Measurements from ENCODE around the gene EID1. TPM values are rescaled to one million over a fixed set of nuclear protein-coding genes. Genes with fewer than 3 reads are reported as not detected.
"Not testable (repeated sequence)": the region's sequence is repeated elsewhere in the genome, so short reads cannot be mapped to it uniquely, and the experiment has no call there.

Gene EID1
- total RNA-seq, 1 donor from 2014 or later: 223 TPM

DNA sequence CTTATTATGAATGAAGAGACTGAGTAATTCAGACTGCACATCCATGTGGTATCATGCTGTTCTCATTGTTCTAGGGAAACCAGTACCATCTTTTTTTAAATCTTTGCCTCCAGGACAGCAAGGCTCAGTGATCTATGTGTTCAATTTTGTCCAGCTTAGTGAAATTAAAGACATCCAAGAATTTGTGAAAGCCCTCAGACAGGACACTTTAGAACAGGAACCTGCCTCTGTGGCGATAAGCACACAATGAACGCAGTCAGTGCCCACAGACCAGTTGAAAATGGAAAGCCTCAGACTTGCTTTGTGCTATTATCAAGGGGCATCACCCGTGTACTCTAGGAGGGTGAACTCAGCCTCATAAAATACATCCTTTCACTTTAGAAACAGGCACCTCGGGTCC, 20.1 kb downstream of the EID1 start:
- no peaks in the 10 kb centered on the region for H3K9me3 Mint-ChIP-seq
- no peaks in the 10 kb centered on the region for H3K36me3 Mint-ChIP-seq (ENCODE audit: low read depth)
- peak overlapping the region; percentile 68 for H3K4me3 Mint-ChIP-seq
- peak overlapping the region; percentile 96 for H3K27ac Mint-ChIP-seq (ENCODE audit: unreplicated experiment)
- peaks cover 39% of the 10 kb centered on the region for H3K4me1 Mint-ChIP-seq
- no peaks in the 10 kb centered on the region for H3K27me3 Mint-ChIP-seq (ENCODE audit: low read depth)
- TF ChIP-seq, protein P1, sequence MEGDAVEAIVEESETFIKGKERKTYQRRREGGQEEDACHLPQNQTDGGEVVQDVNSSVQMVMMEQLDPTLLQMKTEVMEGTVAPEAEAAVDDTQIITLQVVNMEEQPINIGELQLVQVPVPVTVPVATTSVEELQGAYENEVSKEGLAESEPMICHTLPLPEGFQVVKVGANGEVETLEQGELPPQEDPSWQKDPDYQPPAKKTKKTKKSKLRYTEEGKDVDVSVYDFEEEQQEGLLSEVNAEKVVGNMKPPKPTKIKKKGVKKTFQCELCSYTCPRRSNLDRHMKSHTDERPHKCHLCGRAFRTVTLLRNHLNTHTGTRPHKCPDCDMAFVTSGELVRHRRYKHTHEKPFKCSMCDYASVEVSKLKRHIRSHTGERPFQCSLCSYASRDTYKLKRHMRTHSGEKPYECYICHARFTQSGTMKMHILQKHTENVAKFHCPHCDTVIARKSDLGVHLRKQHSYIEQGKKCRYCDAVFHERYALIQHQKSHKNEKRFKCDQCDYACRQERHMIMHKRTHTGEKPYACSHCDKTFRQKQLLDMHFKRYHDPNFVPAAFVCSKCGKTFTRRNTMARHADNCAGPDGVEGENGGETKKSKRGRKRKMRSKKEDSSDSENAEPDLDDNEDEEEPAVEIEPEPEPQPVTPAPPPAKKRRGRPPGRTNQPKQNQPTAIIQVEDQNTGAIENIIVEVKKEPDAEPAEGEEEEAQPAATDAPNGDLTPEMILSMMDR (conservative IDR thresholded peaks at IDR 0.05): no peak
- DNase-seq (ENCODE audit: low read depth, low spot score): no peak

DNA sequence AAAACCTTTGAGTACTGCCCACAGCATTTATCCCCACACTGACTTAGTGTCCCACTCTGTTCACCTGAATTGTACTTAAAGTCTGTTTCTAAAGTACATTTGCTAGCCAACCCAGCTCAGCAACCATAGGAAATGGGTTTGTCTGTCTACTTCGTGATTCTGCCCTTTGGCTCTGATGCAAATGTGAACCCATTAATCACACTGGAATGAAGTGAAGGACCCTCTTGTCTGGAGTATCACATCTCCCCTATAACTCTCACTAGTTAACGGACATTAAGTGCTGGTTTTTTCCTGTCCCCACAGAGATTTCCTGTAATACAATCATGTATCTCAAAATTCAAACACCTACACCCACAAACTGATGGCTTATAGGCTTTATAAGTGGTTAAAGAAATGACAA, 20.5 kb downstream of the EID1 start:
- peaks cover 39% of the 10 kb centered on the region for H3K4me1 Mint-ChIP-seq
- peak overlapping the region; percentile 68 for H3K4me3 Mint-ChIP-seq
- H3K27me3 Mint-ChIP-seq (ENCODE audit: low read depth): no peaks in the 10 kb centered on the region
- TF ChIP-seq, protein P1 (conservative IDR thresholded peaks at IDR 0.05): no peak
- no peak for DNase-seq (ENCODE audit: low read depth, low spot score)
- peak overlapping the region; percentile 96 for H3K27ac Mint-ChIP-seq (ENCODE audit: unreplicated experiment)
- no peaks in the 10 kb centered on the region for H3K9me3 Mint-ChIP-seq
- H3K36me3 Mint-ChIP-seq (ENCODE audit: low read depth): no peaks in the 10 kb centered on the region

DNA sequence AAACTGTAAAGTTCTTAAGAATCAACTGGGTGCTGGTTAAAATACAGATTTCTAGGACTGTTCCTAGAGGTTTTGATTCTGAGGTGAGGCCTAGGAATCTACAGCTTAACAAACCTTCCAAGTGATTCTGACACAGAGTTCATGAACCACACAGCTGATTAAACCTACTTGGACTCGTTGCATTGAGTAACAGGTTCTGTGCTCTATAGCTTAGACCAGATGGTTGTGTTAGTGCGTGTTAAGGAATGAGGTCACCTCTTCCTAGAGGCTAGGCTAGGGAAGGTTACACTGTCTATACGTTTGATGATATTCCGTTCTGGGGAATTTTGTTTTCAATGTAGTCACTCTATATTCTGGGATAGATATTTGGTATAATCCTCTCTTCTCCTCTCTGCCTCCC, 21.9 kb downstream of the EID1 start:
- H3K36me3 Mint-ChIP-seq (ENCODE audit: low read depth): no peaks in the 10 kb centered on the region
- H3K4me3 Mint-ChIP-seq: no peak overlapping the region
- TF ChIP-seq, protein P1 (conservative IDR thresholded peaks at IDR 0.05): no peak
- no peak overlapping the region for H3K27ac Mint-ChIP-seq (ENCODE audit: unreplicated experiment)
- no peaks in the 10 kb centered on the region for H3K27me3 Mint-ChIP-seq (ENCODE audit: low read depth)
- DNase-seq (ENCODE audit: low read depth, low spot score): no peak
- H3K9me3 Mint-ChIP-seq: no peaks in the 10 kb centered on the region
- peaks cover 34% of the 10 kb centered on the region for H3K4me1 Mint-ChIP-seq

DNA sequence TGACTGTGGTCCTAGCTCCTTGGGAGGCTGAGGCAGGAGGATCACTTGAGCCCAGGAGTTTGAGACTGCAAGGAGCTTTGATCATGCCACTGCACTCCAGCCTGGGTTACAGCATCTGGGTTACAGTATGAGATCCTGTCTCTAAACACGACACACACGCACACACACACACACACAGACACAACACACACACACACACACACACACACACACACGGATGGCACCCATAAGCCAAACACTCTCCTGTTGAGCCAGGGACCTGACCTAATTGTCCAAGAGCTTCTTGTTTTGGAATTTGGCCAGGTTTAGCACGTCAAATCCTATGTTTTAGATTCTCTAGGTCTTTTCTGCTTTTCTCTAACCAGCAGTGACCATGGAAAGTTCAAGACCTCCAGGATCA, 26.8 kb downstream of the EID1 start:
- Mint-ChIP-seq H3K9me3 (peaks cover 3% of the 10 kb centered on the region), H3K4me3 (no peak overlapping the region), H3K27me3 (ENCODE audit: low read depth) (no peaks in the 10 kb centered on the region), H3K36me3 (ENCODE audit: low read depth) (no peaks in the 10 kb centered on the region), H3K27ac (ENCODE audit: unreplicated experiment) (no peak overlapping the region), H3K4me1 (peaks cover 22% of the 10 kb centered on the region)
- TF ChIP-seq, protein P1 (conservative IDR thresholded peaks at IDR 0.05): no peak
- no peak for DNase-seq (ENCODE audit: low read depth, low spot score)

DNA sequence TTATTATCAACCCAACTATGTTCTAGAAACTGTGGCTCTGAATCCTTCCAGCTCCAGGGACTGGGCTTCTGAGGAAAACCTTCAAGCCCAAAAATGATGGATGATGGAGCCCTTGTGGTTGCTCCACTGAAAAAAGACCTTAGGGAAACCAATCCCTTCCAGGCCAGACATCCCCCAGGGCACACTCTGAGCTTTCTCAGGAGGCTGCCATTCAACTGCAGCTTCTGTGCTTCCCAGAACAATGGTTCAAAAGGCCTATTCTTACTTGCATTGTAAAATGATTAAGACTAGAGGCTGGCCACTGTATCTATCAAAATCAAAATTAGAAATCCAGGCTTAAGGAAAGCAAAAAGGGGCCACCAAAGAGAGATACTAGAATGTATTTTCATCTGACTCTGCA, 27.3 kb downstream of the EID1 start:
- no peak overlapping the region for H3K27ac Mint-ChIP-seq (ENCODE audit: unreplicated experiment)
- H3K36me3 Mint-ChIP-seq (ENCODE audit: low read depth): no peaks in the 10 kb centered on the region
- H3K9me3 Mint-ChIP-seq: peaks cover 6% of the 10 kb centered on the region
- no peak overlapping the region for H3K4me3 Mint-ChIP-seq
- DNase-seq (ENCODE audit: low read depth, low spot score): no peak
- TF ChIP-seq, protein P1 (conservative IDR thresholded peaks at IDR 0.05): no peak
- H3K4me1 Mint-ChIP-seq: peaks cover 18% of the 10 kb centered on the region
- H3K27me3 Mint-ChIP-seq (ENCODE audit: low read depth): no peaks in the 10 kb centered on the region

DNA sequence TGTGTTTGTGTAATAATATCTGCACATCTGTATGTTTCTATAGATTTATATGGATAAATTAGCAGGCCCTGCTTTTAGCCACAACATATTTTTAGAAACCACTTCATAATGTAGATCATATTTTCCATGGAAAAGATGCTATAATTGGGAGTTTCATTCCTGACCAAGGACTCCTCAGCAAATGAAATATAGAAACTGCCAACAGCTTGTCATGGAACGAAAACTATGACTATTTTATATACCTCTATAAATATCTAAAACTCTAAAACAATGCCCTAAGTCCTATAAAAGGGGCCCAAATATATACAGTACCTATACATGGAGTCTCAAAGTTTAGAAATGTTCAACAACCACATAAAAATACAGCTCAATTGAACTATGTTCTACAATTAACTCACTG, 27.9 kb downstream of the EID1 start:
- peaks cover 18% of the 10 kb centered on the region for H3K4me1 Mint-ChIP-seq
- H3K27ac Mint-ChIP-seq (ENCODE audit: unreplicated experiment): no peak overlapping the region
- DNase-seq (ENCODE audit: low read depth, low spot score): no peak
- peaks cover 2% of the 10 kb centered on the region for H3K36me3 Mint-ChIP-seq (ENCODE audit: low read depth)
- TF ChIP-seq, protein P1 (conservative IDR thresholded peaks at IDR 0.05): no peak
- no peak overlapping the region for H3K4me3 Mint-ChIP-seq
- peaks cover 10% of the 10 kb centered on the region for H3K9me3 Mint-ChIP-seq
- no peaks in the 10 kb centered on the region for H3K27me3 Mint-ChIP-seq (ENCODE audit: low read depth)

DNA sequence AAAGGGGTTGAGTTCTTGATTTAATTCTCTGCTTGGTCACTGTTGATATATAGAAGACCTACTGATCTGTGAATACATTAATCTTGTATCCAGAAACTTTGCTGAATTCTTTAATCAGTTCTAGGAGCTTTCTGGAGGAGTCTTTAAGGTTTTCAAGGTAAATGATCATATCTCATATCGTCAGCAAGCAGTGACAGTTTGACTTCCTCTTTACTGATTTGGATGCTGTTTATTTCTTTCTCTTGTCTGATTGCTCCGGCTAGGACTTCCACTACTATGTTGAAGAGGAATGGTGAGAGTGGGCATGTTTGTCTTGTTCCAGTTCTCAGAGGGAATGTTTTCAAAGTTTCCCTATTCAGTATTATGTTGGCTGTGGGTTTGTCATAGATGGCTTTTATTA, 31.4 kb downstream of the EID1 start:
- H3K36me3 Mint-ChIP-seq (ENCODE audit: low read depth); H3K4me3 Mint-ChIP-seq; H3K27me3 Mint-ChIP-seq (ENCODE audit: low read depth); H3K9me3 Mint-ChIP-seq; H3K27ac Mint-ChIP-seq (ENCODE audit: unreplicated experiment); DNase-seq (ENCODE audit: low read depth, low spot score): not testable (repeated sequence)
- peaks cover 14% of the 10 kb centered on the region for H3K4me1 Mint-ChIP-seq

DNA sequence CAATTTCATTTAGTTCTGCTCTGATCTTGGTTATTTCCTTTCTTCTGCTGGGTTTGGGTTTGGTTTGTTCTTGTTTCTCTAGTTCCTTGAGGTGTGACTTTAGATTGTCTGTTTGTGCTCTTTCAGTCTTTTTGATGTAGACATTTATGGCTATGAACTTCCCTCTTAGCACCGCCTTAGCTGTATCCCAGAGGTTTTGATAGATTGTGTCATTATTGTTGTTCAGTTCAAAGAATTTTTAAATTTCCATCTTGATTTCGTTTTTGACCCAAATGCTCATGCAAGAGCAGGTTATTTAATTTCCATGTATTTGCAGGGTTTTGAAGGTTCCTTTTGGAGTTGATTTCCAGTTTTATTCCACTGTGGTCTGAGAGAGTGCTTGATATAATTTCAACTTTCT, 32.6 kb downstream of the EID1 start:
- not testable (repeated sequence) for H3K36me3 Mint-ChIP-seq (ENCODE audit: low read depth); H3K27ac Mint-ChIP-seq (ENCODE audit: unreplicated experiment); H3K9me3 Mint-ChIP-seq; H3K4me3 Mint-ChIP-seq; H3K27me3 Mint-ChIP-seq (ENCODE audit: low read depth); H3K4me1 Mint-ChIP-seq; DNase-seq (ENCODE audit: low read depth, low spot score)

Data from neural crest cell (in vitro differentiated cells).